ENCODE results near the gene PCDHGA10.
"Not testable (repeated sequence)": the region's sequence is repeated elsewhere in the genome, so short reads cannot be mapped to it uniquely, and the experiment has no call there.

PCDHGA10 gene

DNA sequence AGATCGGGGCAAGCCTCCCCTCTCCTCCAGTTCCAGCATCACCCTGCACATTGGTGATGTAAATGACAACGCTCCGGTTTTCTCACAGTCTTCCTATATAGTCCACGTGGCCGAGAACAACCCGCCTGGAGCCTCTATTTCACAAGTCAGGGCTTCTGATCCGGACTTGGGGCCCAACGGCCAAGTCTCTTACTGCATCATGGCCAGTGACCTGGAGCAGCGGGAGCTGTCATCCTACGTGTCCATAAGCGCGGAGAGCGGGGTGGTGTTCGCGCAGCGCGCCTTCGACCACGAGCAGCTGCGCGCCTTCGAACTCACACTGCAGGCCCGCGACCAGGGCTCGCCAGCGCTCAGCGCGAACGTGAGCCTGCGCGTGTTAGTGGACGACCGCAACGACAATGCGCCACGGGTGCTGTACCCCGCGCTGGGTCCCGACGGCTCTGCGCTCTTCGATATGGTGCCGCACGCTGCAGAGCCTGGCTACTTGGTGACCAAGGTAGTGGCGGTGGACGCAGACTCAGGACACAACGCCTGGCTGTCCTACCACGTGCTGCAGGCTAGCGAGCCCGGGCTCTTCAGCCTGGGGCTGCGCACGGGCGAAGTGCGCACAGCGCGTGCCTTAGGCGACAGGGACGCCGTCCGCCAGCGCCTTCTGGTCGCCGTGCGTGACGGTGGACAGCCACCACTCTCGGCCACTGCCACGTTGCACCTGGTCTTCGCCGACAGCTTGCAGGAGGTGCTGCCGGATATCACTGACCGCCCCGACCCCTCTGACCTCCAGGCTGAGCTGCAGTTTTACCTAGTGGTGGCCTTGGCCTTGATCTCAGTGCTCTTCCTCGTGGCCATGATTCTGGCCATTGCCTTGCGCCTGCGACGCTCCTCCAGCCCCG, 23.4 kb upstream of the PCDHGA10 start:
- TF ChIP-seq ZBTB7A (IDR thresholded peaks at IDR 0.05; ENCODE audit: low read depth) (no peak), FOXM1 (IDR thresholded peaks at IDR 0.05; ENCODE audit: borderline replicate concordance, low read depth) (no peak), TEAD4 (IDR thresholded peaks at IDR 0.05) (no peak), EP300 (IDR thresholded peaks at IDR 0.05; ENCODE audit: borderline replicate concordance) (no peak), EGR1 (IDR thresholded peaks at IDR 0.05) (no peak), TCF12 (IDR thresholded peaks at IDR 0.05; ENCODE audit: low read depth) (no peak), CREB1 (IDR thresholded peaks at IDR 0.05; ENCODE audit: low read depth) (no peak), RAD21 (IDR thresholded peaks at IDR 0.05; ENCODE audit: low read depth) (no peak), TAF1 (IDR thresholded peaks at IDR 0.05; ENCODE audit: low read depth) (no peak), CEBPB (IDR thresholded peaks at IDR 0.05) (no peak), NFIC (IDR thresholded peaks at IDR 0.05) (no peak), YY1 (IDR thresholded peaks at IDR 0.05; ENCODE audit: low read depth) (no peak)
- TF ChIP-seq, protein P1, sequence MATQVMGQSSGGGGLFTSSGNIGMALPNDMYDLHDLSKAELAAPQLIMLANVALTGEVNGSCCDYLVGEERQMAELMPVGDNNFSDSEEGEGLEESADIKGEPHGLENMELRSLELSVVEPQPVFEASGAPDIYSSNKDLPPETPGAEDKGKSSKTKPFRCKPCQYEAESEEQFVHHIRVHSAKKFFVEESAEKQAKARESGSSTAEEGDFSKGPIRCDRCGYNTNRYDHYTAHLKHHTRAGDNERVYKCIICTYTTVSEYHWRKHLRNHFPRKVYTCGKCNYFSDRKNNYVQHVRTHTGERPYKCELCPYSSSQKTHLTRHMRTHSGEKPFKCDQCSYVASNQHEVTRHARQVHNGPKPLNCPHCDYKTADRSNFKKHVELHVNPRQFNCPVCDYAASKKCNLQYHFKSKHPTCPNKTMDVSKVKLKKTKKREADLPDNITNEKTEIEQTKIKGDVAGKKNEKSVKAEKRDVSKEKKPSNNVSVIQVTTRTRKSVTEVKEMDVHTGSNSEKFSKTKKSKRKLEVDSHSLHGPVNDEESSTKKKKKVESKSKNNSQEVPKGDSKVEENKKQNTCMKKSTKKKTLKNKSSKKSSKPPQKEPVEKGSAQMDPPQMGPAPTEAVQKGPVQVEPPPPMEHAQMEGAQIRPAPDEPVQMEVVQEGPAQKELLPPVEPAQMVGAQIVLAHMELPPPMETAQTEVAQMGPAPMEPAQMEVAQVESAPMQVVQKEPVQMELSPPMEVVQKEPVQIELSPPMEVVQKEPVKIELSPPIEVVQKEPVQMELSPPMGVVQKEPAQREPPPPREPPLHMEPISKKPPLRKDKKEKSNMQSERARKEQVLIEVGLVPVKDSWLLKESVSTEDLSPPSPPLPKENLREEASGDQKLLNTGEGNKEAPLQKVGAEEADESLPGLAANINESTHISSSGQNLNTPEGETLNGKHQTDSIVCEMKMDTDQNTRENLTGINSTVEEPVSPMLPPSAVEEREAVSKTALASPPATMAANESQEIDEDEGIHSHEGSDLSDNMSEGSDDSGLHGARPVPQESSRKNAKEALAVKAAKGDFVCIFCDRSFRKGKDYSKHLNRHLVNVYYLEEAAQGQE (IDR thresholded peaks at IDR 0.05; ENCODE audit: low read depth) = no peak
- TF ChIP-seq, protein P2, sequence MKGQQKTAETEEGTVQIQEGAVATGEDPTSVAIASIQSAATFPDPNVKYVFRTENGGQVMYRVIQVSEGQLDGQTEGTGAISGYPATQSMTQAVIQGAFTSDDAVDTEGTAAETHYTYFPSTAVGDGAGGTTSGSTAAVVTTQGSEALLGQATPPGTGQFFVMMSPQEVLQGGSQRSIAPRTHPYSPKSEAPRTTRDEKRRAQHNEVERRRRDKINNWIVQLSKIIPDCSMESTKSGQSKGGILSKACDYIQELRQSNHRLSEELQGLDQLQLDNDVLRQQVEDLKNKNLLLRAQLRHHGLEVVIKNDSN (IDR thresholded peaks at IDR 0.05) = no peak
- TF ChIP-seq, protein P3, sequence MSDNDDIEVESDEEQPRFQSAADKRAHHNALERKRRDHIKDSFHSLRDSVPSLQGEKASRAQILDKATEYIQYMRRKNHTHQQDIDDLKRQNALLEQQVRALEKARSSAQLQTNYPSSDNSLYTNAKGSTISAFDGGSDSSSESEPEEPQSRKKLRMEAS (IDR thresholded peaks at IDR 0.05) = no peak

DNA sequence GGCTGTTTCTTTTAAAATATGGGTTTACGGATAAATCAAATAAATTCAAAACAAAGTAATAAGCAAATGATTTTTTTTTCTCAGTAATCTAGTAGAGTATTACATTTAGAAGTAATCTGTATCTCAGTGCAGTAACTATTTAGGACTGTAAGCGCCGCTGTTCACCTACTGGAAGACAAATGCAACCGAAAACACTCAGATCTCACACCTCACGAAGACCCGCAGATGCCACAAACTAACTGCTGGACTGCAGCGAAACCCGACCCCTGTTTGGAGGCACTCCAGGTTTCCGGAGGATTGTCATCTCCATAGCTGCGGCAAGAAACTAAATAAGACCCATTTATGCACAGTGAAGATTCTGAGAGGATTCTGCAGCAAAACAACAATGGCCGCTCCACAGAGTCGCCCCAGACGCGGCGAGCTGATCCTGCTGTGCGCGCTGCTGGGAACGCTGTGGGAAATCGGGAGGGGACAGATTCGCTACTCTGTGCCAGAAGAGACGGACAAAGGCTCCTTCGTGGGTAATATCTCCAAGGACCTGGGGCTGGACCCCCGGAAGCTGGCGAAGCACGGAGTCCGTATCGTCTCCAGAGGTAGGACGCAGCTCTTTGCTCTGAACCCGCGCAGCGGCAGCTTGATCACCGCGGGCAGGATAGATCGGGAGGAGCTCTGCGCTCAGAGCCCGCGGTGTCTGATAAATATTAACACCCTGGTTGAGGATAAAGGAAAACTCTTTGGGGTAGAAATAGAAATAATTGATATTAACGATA, 20.2 kb upstream of the PCDHGA10 start, which contains the start of gene PCDHGA8:
Gene PCDHGA8 (plus strand): TSS at position 205 of the 770 bp plus-strand sequence. CDS start 181 bp downstream, at position 386.
- peak; percentile 21; the same call in 1 of the 2 replicates for TF ChIP-seq RAD21 (IDR thresholded peaks at IDR 0.05; ENCODE audit: low read depth)
- TF ChIP-seq, protein P3 (IDR thresholded peaks at IDR 0.05) = 0 out of 2 replicates have a peak, but pooled peaks have one; percentile 24
- no peak for TF ChIP-seq NFIC (IDR thresholded peaks at IDR 0.05)
- TF ChIP-seq, protein P1 (IDR thresholded peaks at IDR 0.05; ENCODE audit: low read depth) = no peak
- TF ChIP-seq, protein P2 (IDR thresholded peaks at IDR 0.05) = no peak
- no peak for TF ChIP-seq TAF1 (IDR thresholded peaks at IDR 0.05; ENCODE audit: low read depth)
- no peak for TF ChIP-seq CREB1 (IDR thresholded peaks at IDR 0.05; ENCODE audit: low read depth)
- TF ChIP-seq ZBTB7A (IDR thresholded peaks at IDR 0.05; ENCODE audit: low read depth) = no peak
- TF ChIP-seq EP300 (IDR thresholded peaks at IDR 0.05; ENCODE audit: borderline replicate concordance) = no peak

DNA sequence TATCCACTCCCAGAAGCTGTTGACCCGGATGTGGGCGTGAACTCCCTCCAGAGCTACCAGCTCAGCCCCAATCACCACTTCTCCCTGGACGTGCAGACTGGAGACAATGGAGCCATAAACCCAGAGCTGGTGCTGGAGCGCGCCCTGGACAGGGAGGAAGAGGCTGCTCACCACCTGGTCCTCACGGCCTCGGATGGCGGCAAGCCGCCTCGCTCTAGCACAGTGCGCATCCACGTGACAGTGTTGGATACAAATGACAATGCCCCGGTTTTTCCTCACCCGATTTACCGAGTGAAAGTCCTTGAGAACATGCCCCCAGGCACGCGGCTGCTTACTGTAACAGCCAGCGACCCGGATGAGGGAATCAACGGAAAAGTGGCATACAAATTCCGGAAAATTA, 19.5 kb upstream of the PCDHGA10 start:
- no peak for TF ChIP-seq EP300 (IDR thresholded peaks at IDR 0.05; ENCODE audit: borderline replicate concordance)
- TF ChIP-seq EGR1 (IDR thresholded peaks at IDR 0.05) = no peak
- TF ChIP-seq NFIC (IDR thresholded peaks at IDR 0.05) = no peak

DNA sequence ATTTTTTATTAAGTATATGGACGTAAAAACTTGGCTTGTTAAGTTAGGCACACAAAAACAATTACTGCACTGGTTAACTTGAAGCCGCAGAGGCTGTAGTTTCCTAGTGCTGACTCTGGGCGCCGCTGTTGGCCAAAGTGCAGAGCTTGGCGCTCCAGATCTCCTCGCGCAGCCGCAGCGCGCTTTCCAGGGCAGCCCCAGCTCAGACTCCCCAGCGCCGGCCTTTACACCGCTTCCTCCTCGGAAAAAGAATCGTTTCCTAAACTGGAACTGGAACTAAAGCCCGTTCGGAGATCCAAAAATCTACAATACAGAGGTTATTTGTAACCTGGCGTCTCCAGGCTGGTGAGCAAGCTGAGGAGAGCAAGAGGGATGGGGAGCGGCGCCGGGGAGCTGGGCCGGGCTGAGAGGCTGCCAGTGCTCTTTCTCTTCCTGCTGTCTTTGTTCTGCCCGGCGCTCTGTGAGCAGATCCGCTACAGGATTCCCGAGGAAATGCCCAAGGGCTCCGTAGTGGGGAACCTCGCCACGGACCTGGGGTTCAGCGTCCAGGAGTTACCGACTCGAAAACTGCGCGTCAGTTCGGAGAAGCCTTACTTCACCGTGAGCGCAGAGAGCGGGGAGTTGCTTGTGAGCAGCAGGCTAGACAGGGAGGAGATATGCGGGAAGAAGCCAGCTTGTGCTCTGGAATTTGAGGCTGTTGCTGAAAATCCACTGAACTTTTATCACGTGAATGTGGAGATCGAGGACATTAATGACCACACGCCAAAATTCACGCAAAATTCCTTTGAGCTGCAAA, 14.8 kb upstream of the PCDHGA10 start, which contains the start of gene PCDHGB5:
Gene PCDHGB5 (plus strand): TSS at position 192 of the 796 bp plus-strand sequence. CDS start 181 bp downstream, at position 373.
- not testable (repeated sequence) for TF ChIP-seq FOXM1 (IDR thresholded peaks at IDR 0.05; ENCODE audit: borderline replicate concordance, low read depth); YY1 (IDR thresholded peaks at IDR 0.05; ENCODE audit: low read depth); EP300 (IDR thresholded peaks at IDR 0.05; ENCODE audit: borderline replicate concordance)

DNA sequence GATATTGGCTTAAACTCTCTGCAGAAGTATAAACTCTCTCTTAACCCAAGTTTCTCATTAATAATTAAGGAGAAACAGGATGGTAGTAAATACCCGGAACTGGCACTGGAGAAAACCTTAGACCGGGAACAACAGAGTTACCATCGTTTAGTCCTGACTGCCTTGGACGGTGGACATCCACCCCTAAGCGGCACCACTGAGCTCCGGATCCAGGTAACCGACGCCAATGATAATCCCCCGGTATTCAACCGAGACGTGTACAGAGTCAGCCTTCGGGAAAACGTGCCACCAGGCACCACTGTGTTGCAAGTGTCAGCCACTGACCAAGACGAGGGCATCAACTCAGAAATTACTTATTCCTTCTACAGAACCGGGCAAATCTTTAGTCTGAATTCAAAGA, 14.2 kb upstream of the PCDHGA10 start:
- TF ChIP-seq TEAD4 (IDR thresholded peaks at IDR 0.05) (no peak), CREB1 (IDR thresholded peaks at IDR 0.05; ENCODE audit: low read depth) (no peak), TAF1 (IDR thresholded peaks at IDR 0.05; ENCODE audit: low read depth) (no peak), ZBTB7A (IDR thresholded peaks at IDR 0.05; ENCODE audit: low read depth) (no peak)
